SHP77 (cell line): ENCODE data around the gene BANF1.

ENCODE experiments used
- DNase-seq, 2 experiments: peaks; one replicate each; lab custom pipeline; 2025; lab: John Stamatoyannopoulos, UW

BANF1 gene

DNA sequence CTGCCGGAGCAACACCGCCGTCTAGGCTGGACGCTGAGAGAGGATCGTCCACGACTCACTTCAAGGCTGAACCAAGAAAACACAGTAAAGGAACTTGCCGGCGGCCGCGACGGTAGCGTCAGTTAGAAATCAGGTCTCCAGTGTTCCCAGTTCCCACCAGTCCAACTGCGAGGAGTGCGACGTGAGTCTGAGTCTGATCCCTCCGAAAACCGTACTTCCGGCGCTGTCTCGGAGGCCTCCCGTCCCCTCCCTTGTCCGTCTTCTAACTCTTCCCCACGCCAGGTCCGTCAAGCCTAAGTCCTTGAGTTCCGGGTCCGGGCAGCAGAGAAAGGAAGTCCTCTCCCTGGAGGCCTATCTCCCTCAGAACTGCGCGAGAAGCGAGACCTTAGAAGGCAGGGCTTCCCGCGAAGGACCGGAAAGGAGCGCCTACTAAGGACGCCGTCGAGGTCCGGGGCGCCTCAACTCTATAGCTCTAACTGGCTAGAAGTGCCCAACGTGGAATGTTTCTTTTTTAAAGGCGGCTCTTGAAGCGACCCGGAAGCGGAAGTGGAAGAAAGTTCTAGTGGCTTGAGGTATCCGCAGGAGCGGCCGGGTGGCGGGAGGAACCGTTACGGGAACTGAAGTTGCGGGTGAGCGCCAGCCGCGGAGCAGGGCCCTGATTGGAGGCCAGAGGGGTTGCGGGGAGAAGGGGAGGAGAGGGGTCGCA is at the start of gene BANF1, which contains the start of gene EIF1AD:
Gene BANF1, plus strand, starts transcription at position 562 of the 706 bp plus-strand sequence. CDS start 748 bp downstream, outside the sequence.
Gene EIF1AD, minus strand, starts transcription at position 216 of the 706 bp plus-strand sequence. CDS start 1,768 bp downstream, outside the sequence.
- peak; percentile 98 to 100 for DNase-seq

- no peak for DNase-seq
Observed at GRCh38 chr11:65953471-65953870, 48.8 kb upstream of the BANF1 start.

- no peak for DNase-seq
Observed at GRCh38 chr11:65954771-65955170, 47.5 kb upstream of the BANF1 start.

DNA sequence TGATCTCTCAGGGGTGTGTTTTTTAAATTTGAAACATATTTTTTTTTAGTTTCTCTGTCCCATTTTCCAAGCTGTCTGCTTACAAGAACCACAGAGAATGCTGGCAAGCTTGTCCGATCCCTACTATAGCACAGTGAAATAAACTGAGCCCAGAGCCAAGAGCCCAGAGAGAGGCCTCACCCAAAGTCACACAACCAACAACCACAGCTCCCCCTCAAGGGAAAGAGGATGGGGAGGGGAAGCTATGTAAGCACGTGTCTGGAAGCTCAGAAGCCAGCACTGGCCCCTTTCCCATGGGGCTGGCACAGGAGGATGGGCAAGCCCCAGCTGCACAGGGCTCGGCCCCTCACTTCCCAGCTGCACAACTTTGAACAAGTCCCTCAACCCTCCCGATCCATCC is 44.0 kb upstream of the BANF1 start:
- no peak for DNase-seq

DNA sequence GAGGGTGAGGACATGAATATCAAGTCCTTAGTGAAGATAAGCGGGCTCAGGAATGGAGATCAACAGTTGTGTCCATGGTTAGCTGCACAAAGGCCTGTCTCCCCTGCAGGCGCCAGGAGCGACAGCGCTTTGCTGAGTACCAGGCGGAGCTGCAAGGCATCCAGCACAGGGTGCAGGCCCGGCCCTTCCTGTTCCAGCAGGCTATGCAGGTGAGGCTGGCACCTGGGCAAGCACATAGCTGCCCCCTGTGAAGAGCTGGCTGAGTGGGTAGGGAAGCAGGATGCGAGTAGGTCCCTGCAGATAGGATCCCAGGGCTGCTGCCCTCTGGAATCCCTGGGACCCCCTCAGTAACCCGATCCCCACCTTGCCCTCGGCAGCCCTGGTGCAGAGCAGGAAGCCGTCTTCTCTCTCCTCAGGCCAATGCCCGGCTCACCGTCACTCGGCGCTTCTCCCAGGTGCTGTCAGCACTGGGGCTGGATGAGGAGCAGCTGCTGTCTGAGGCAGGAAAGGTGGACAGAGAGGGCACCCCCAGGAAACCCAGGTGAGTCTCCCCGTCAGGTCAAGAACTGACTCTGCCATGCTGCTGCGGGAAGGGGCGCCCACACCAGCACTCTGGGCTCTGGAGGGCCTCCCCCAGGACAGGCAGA is 43.4 kb upstream of the BANF1 start:
- DNase-seq, result no peak

- DNase-seq, result no peak
Observed at GRCh38 chr11:65960824-65961266, 41.5 kb upstream of the BANF1 start.

GRCh38 chr11:65961267-65962140 is 40.8 kb upstream of the BANF1 start, which contains the start of gene SART1:
Gene SART1, plus strand, starts transcription at chr11:65961734. Its CDS starts 47 bp downstream, at chr11:65961781.
- peak; percentile 95 to 97 for DNase-seq

DNA sequence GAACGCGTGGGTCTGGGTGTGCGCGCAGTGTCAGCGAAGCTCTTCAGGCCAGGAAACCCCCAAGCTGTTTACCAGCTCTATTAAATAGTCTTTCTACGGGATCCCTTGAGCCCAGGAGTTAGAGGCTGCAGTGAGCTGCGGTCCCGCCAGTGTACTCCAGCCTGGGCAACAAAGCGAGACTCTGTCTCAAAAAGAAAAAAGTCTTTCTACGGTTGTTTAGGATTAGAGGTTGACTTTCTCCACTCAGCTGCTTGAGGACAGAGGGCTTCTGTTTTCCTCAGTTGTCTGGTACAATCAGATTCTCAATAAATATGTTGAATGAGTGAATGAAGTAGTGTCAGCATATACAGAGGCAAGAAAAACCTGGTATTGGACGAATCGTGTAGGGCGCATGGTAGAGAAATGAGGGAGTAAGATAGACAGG is 40.1 kb upstream of the BANF1 start:
- DNase-seq, result no peak

GRCh38 chr11:65964906-65965305 is 37.4 kb upstream of the BANF1 start:
- DNase-seq, result no peak

DNA sequence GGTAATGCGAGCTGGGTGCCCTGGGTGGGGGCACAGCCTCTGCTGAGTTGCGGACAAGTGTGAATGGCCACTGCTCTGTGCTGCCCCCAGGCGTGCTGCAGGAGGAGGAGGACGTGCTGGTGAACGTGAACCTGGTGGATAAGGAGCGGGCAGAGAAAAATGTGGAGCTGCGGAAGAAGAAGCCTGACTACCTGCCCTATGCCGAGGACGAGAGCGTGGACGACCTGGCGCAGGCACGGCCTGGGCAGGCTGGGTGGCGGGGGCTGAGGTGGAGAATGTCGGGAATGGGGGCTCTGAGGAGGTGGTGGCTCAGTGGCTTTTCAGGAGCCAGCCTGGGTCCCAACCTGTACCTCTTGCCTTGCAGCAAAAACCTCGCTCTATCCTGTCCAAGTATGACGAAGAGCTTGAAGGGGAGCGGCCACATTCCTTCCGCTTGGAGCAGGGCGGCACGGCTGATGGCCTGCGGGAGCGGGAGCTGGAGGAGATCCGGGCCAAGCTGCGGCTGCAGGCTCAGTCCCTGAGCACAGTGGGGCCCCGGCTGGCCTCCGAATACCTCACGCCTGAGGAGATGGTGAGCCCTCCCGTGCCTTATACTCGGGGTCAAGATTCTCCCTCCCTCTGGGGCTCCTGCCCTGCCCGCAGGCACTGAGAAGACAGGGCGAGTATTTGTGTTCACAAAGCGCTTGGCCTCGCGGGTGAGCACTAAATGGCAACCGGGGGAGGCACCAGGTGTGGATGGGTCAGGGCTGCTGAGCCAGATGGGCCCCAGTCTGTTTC is 36.1 kb upstream of the BANF1 start:
- no peak for DNase-seq

DNA sequence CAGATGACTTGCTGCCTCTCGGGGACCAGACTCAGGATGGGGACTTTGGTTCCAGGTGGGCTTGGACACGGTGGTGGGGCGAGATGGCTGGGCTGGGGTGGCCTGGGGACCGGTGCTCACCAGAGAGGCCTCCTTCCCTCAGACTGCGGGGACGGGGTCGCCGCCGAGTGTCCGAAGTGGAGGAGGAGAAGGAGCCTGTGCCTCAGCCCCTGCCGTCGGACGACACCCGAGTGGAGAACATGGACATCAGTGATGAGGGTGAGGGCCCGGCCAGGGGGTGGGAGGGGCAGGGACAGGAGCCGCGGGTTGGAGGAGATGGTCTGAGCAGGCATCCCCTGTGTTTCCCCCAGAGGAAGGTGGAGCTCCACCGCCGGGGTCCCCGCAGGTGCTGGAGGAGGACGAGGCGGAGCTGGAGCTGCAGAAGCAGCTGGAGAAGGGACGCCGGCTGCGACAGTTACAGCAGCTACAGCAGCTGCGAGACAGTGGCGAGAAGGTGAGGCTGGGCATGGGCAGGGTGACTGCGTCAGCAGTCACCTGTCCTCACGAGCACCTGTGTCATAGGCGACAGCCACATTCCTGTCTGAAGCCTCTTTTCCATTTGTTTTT is 34.9 kb upstream of the BANF1 start:
- DNase-seq, result no peak

DNA sequence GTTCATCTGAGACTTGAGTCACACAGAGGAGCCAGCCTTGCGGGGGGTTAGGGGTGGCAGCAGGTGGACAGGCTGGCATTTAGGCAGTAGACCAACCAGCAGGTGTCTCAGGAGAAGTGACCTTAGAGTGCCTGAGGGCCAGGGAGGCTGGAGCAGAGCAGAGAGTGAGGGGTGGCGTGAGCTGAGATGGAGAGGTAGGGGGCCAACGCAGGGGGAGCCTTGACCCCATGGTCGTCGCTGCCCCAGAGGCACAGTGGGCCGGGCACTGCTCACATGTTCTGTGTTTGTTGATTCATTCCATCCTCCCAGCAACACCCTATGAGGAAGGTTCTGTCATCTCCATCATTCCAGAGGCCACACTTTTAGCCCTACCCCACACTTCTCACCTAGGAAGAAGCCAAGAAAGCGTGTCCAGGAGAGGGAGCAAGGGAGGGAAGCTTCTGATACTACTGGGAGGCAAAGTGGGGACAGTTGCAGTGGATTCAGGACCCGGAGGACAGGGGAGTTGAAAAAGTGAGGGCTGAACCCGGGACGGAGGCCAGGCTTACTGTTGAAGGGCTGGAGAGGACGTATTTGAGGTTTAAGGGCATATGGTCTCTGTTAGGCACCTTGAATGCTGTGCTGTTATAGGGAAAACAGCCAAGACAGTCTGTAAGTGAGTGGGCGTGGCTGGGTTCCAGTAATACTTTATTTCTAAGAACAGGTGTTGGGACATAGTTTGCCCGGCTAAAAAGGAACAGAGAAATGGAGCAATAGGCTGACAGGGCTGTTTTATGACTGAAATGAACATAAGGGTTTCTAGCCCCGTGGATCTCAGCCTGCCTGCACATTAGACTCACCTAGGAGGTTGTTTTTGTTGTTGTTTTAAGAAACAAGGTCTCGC is 33.5 kb upstream of the BANF1 start:
- no peak for DNase-seq

DNA sequence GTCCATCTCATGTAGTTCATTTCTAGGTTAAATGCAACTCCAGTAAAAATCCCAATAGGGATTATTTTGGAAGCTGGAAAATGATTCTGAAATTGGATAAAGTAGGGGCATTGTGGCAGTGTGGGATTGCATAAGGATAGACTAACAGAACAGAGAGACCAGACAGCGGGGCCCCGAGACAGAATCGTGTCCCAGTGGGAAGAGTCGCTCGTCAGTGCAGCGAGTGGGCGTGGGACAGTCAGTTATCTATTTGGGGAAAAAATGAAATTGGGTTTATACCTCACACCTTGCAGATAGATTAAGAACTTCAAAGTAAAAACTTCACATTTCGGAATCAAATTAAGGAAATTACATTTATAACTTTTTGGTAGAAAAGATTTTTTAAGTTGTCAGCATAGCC is 30.2 kb upstream of the BANF1 start:
- DNase-seq, result no peak

GRCh38 chr11:65973439-65974110 is 28.7 kb upstream of the BANF1 start:
- no peak for DNase-seq

DNA sequence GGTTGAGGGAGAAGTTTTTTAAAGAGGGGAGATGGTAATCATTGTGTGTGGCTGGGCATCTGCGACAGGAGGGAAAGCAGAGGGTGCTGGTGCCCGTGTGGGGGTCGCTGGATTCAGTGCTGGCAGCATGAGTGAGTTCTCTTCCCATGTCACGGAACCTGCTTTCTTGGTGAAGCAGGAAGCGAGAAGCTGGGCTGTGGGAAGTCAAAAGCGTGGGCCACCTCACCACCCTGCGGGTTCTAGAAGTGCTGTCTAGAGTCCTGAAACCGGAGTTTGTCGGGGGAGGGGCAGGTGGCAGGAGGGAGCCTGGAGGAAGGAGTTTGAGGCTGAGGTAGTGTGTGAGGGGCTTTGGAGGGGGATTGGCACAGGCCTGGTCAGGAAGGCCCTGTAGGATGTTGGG is 26.5 kb upstream of the BANF1 start:
- no peak for DNase-seq

- DNase-seq, result no peak
Observed at GRCh38 chr11:65976216-65977176, 25.8 kb upstream of the BANF1 start.

DNA sequence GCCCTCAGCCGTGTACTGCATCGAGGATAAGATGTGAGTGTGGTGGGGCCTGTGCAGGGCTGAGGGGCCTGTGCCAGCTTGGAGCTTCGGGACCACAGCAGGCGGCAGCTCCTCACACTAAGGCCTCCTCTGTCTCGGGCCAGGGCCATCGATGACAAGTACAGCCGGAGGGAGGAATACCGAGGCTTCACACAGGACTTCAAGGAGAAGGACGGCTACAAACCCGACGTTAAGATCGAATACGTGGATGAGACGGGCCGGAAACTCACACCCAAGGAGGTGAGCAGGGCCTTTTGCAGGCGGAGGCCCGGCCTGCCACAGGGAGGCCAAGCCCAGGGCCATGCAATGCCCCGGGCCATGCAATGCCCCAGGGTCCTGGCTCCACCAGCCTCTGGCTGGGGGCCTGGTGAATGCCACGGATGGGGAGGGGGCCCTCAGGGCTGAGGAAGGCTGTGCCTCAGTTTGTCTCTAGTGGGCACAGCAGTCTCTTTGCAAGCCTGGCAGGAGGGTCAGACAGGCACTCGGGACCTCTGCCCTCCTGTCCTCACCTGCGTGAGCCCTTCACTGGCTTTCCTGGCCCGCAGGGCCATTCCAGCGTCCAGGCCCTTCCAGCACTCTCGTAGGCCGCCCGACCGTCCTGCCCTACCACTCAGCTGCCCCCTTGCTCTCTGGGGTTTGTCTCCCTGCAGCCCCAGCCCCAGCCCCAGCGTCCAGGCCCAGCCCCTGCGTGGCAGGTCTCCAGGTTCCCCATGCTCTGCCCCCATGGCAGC is 24.5 kb upstream of the BANF1 start:
- DNase-seq, result no peak
